Suppressor macrophage treated with lipopolysaccharide for 4 hours (primary cell): ENCODE measurements around the gene PCDH7.

Experiments
- DNase-seq: peaks from one replicate; pipeline ENCODE4 v3.0.0-alpha.2; 2020

The PCDH7 gene

GRCh38 chr4:30726090-30726675 is 6.0 kb downstream of the PCDH7 start:
- DNase-seq, result no peak

DNA sequence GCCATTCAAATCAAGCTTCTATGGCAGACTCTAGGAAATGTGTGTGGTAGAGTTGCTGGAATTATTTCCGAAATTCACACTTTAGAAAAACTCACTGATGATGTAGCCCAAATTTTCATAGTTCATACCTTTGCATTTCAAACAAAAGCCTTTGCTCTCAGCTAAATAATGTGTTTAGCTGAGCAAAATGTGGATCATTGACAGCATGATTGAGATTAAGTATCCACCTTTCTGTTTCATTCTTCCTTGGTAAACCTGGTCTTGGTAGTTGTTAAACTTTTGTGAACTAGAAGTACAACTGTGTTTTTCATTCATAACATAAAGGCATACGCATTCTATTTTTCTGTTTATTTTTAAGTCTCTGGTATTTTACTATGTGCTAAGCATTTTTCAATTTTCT is 7.2 kb downstream of the PCDH7 start:
- DNase-seq, result no peak

DNA sequence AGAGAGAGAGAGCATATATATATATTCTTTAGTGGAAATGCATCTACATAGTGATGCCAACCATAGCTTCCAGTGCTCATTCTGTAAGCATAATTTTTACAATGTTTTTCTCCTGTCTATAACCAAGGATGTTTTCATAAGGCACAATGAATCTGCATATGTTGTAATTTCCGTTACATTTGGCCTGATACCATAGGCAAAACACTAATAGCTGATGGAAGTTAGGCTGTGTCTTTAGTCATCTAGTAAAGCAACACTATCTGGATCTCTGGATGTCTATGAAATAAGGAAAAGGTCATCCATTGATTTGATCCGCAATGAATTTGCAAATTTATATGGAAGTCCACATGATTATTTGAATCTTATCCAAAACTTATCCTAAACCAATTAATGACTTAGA is 8.1 kb downstream of the PCDH7 start:
- no peak for DNase-seq

DNA sequence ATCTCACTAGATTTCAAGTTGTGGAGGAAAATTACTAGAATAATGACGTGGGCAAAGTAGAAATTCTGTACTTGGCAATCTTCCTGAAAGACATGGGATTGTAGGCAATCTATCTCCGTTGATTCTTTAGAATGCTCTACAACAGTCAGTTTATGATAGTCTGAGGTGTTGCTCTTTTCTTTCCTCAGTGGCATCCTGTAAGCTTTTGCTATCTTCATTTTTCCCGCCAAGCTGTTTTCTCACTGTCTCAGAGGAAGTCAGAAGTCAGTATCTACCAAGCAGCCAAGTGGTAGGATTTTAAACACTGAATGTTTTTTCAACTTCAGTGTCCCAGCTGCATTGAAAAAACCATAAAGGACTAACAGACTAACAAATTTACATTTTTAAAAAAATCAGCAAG is 23.7 kb downstream of the PCDH7 start:
- no peak for DNase-seq

DNA sequence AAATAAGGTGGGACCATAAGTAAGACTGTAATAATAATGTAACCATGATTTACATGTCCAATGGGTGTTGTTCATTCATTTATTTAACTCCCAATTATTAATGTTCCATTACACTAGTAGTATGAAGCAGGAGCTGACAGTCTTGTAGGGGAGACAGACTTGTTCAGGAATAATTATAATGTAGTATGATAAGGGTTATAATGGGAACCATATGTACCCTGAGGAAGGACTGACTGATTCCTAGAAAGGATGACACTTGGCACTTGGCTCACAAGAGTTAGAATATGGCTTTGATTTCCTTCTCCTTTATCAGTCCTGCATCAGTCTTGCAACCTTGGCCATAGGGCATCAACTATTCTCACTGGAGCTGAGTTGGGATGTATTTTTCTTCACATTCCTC is 24.2 kb downstream of the PCDH7 start:
- DNase-seq, result no peak

DNA sequence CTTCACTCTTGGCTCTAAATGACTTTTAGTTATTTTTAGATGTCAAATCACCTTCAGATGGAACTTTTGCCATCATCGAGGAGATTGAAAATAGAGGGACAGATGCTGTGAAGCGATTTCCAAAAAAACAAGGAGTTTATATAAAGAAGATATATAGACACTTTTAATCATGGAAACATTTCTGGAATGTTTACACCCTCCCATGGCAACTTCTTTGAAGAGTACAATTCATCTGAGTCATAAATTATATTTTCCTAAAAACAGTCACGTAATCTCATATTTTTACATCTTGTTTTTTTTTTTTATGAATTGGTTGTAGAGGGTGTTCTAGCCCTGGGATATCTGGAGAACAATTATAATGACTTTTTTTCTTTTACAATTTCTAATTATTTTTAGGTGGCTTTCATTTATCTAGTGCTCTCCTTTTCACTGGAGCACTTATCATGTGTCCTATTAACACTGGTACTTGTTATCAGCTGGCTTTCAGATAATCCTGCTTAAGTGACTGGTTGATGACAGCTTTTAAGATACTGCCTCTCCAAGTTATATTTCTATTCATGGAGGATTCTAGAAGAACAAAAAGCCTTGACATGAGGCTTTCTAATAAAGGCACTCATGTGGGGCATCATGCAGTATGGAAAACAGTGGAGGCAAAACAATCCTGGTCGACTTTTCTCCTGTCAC is 24.9 kb downstream of the PCDH7 start:
- DNase-seq, result no peak

DNA sequence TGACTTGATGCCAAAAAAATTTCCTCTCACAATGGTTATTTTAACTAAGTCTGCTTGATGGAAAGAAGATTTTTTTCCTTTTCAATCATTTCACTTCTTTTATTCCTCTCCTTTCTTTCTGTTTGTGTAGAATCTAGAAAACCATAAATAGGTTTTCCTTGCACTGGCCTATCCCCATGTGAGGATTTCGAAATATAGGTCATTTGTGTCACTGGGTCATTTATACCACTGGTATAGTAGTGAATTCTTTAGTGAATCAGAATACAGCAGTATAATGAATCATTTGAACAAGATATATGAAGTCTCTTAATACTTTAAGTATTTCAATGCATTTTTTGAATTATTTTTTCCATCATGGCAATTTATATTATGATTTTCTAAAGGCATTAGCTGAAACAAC is 26.6 kb downstream of the PCDH7 start:
- no peak for DNase-seq

- DNase-seq, result no peak
Observed at GRCh38 chr4:30753316-30753715, 33.1 kb downstream of the PCDH7 start.

DNA sequence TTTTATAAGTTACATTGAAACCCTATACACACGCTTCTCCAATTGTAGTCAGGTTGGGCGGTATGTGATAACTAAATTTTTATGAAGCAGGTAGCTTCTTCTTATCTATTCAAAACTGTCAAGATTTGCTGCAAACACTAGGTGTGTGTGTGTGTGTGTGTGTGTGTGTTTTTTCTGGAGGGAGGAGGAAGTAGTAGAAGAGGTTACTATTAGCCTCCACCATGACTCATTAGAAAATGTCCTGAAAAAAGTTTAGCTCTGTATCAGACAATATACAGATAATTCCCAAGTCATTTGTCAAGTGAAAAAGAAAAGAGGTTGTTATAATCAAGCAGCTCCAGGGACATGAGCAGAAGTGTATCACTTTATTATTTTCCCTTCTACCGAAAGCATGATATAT is 33.9 kb downstream of the PCDH7 start:
- no peak for DNase-seq

- no peak for DNase-seq
Observed at GRCh38 chr4:30755346-30755745, 35.2 kb downstream of the PCDH7 start.

DNA sequence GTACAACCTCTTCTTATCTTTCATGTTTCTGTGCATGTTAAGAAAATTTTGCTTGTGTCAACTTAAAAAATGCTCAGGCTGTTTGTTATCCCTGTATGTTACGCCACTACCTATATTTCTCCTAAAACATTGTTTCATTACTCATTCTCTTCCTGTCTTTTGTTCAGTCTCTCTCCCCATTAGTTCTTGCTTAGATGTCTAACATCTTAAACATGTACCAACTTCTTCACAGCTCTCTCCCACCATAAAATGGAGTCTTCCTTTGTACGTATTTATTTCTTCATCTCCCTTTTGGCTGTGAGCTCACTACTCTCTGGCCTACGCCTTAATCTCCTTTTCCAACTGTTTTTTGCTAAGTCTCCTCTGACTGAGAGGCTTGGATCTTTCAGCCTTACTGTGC is 36.4 kb downstream of the PCDH7 start:
- DNase-seq, result no peak

- DNase-seq, result peak; percentile 32
Observed at GRCh38 chr4:30757357-30757756, 37.2 kb downstream of the PCDH7 start.

GRCh38 chr4:30760551-30760950 is 40.4 kb downstream of the PCDH7 start:
- no peak for DNase-seq

DNA sequence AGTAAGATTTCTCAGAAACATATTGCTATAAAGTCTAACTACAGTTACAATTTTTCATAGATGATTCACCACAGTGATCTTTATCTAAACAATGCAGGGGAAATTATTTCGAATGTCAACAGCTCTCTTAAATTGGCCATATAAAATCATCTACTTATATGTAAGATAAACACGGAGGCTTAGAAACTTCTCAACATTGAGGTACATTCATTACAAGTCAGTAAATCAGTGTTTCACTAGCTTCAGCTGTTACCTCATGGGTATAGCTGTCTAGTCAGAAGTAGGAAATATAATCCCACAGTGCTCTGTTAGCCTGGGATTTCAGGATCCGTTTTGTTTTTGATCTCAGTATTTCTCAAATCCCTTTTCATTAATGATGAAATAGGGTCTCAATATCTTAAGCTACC is 43.2 kb downstream of the PCDH7 start:
- no peak for DNase-seq

- no peak for DNase-seq
Observed at GRCh38 chr4:30765022-30765421, 44.9 kb downstream of the PCDH7 start.

DNA sequence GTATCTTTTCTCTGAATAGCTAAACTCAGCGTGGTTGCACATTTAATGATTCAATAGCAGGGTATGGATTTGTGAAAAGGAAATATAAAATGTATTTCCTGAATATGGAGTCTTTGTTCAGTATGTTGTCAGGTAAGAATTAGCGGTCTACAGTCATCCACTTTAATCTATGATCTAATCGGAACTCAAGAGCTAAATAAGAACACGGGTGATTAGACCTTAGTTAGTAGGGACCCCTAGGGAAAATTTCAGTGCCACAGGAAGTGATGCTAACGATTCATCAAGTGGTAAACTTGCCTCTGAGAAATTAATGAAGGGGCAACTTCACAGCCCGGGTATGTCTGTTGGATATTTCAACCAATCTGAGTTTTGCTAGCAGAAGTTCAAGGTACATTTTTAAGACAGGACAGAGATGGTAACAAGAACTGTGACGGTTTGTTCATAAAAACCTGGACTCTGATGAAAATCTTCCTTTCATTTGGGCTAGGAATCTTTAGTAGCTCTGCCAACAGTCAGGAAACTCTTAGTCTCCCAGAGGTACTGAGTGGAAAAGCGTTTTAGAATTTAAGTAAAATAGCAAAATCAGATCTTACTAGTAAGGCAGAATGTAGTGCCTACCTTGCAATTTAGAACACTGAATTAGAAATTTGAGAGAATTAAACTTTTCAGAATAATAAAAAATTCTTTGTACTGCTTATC is 47.1 kb downstream of the PCDH7 start:
- DNase-seq, result no peak

GRCh38 chr4:30768277-30768676 is 48.1 kb downstream of the PCDH7 start:
- no peak for DNase-seq

DNA sequence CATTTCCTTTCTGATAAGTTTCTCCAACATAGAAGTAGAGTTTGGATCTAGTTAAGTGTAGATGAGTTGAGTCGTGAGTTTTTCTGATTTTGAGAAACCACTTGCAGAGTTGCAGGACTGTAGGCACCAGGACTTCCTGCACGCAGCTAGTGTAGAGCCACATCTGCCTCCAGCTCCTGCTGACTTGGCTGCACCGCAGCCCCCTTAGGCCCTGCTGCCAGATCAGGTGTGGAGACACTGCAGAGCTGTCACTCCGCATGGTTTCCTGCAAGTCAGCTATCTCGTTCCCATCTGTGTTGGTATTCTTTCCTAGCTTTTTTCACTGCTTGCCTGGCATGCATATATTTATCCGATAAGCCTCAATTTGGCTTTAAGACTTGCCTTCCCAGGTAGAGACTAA is 48.9 kb downstream of the PCDH7 start:
- DNase-seq, result no peak

DNA sequence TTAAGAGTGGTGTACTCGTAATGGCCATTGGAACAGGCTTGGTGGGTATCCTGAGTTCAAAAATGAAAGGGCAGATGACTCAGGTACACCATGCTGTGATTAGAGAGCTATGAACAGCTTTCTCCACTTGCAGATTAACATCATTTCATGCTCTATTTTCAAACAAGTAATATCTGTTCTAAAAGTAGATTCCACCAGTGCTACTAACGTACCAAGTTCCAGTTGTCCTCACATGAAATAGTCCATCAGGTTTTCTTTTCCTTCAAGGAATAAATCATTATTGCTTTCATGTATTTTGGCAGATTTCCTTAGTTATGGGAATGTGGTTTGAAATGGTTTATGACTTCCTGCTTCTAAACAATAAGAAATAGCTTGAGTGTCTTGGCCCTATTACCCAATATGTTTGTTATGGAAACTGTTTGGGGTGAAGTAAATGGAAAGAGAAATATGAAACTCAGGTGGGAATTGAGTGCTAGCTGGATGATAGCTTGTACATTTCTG is 49.9 kb downstream of the PCDH7 start:
- no peak for DNase-seq

- no peak for DNase-seq
Observed at GRCh38 chr4:30770812-30771211, 50.6 kb downstream of the PCDH7 start.

DNA sequence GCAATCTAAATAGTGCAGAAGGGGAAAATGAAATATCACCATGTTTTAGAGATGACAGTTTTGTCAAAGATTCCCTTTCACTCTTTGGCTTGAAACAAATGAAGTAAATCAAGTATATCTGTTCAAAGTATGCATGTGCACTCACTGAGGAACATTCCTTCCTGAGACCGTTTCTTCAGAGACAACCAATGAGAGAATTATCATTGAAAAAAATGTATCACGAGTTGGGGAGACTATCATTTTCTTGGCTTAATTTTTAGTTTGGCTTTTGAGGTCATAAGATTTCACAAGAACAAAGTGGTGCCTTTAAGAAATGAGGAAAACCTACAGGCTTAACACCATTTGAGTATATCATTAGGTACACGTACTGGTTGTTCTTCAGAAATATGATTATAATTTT is 56.3 kb downstream of the PCDH7 start:
- no peak for DNase-seq

DNA sequence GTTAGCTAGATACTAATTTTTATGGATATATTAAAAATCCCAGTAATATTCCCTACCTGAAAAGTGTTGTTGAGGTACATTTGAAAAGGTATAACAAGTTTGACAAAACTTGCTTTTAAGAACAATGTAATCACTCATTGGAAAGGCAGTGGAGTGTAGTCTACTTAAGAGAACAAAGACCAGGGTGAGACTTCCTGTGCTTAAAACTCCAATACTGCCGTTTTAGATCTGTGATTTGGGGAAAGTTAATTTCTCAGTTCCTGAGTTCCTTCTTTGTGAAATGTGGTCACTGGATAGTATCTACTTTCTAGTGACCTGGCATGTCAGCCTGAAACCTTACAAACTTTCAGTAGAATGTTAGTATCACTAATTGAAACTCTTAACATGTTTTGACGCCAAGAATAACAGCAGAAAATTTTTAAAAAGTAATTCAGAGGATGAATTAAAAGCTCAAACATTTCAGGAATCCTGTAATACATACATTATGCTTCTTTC is 56.8 kb downstream of the PCDH7 start:
- no peak for DNase-seq
